HCT116 (cell line): ENCODE measurements around the gene TMA7. TPM values are rescaled to one million over a fixed set of nuclear protein-coding genes. Genes with fewer than 3 reads are reported as not detected.

Source experiments
- ATAC-seq: fragments of 200-7000 bp; cut with Tn5 transposase; 2 replicates; pipeline ENCODE4 v1.9.1; 2020; ENCODE audit warnings: mild to moderate bottlenecking, moderate library complexity
- BruUV-seq: library from RNA; stranded (reverse); fragments of 400-500 nt; replicated peaks from 2 replicates; lab custom pipeline; 2021; lab: Mats Ljungman, UMichigan
- CTCF ChIA-PET: fragments of 300-600 bp; sonication (Branson Sonifier 250); formaldehyde crosslinking; loops from one replicate; lab custom pipeline; 2021; ENCODE audit warnings: antibody characterized with exemption; lab: Charles Lee
- POLR2A ChIA-PET: fragments of 300-600, 350-600 bp; sonication (Branson Sonifier 250); formaldehyde crosslinking; loops from one replicate; lab custom pipeline; 2021; ENCODE audit warnings: antibody characterized with exemption; lab: Charles Lee
- RAD21 ChIA-PET, 2 experiments: fragments of 300-600 bp; sonication (Branson Sonifier 250); formaldehyde crosslinking; loops; one replicate each; lab custom pipeline; 2023; ENCODE audit warnings: low total read pairs in 2 of 2; ENCODE audit not compliant: uncharacterized antibody in 2 of 2, unreplicated experiment in 2 of 2, low non-redundant PET in 1 of 2; lab: Charles Lee
- DNase-seq: peaks from one replicate; pipeline ENCODE4 v3.0.0-alpha.2; 2010; ENCODE audit warnings: low read depth, low spot score
- H2AFZ ChIP-seq: fragments of 200-600 bp; shearing (Covaris generic), sonication (generic); 2 replicates; pipeline ENCODE4 v1.6.1; 2017; ENCODE audit warnings: low read depth, mixed run types, mixed read lengths, antibody characterized with exemption, low read length; ENCODE audit not compliant: poor library complexity, severe bottlenecking
- H3K27ac ChIP-seq: 2 replicates; pipeline ENCODE4 v1.5.1; 2012; ENCODE audit warnings: low read depth, low read length
- H3K27me3 ChIP-seq: fragments of 200-600 bp; sonication (generic); 2 replicates; pipeline ENCODE4 v1.6.1; 2016; ENCODE audit warnings: mixed run types, low read length, mixed read lengths; ENCODE audit not compliant: insufficient read depth
- H3K36me3 ChIP-seq, 2 experiments: fragments of 200-500 bp in 1 of 2; fragments of 200-600 bp in 1 of 2; sonication (Bioruptor generic) in 1 of 2; sonication (generic) in 1 of 2; 2 replicates each; pipeline versions ENCODE4 v1.5.1 to v1.6.1; 2014 to 2016; ENCODE audit warnings: low read length in 2 of 2, inconsistent platforms in 1 of 2, mixed read lengths in 1 of 2, mixed run types in 1 of 2; ENCODE audit not compliant: insufficient read depth in 2 of 2, control insufficient read depth in 1 of 2
- H3K4me1 ChIP-seq, 2 experiments: fragments of 200-600 bp in 1 of 2; sonication (generic) in 1 of 2; 2 replicates each; pipeline versions ENCODE4 v1.5.1 to v1.6.1; 2012 to 2017; ENCODE audit warnings: low read length in 2 of 2, inconsistent platforms in 1 of 2, mild to moderate bottlenecking in 1 of 2, mixed read lengths in 1 of 2, mixed run types in 1 of 2, moderate library complexity in 1 of 2; ENCODE audit not compliant: insufficient read depth in 2 of 2, control insufficient read depth in 1 of 2
- H3K4me2 ChIP-seq: fragments of 200-600 bp; sonication (generic); 2 replicates; pipeline ENCODE4 v1.6.1; 2017; ENCODE audit warnings: mixed run types, low read length, mixed read lengths
- H3K4me3 ChIP-seq, 2 experiments: fragments of 200-600 bp in 1 of 2; sonication (generic) in 1 of 2; replicated peaks in 1 of 2; 2 replicates each; pipeline ENCODE4 v1.5.1; 2011 to 2016; ENCODE audit warnings: low read length in 2 of 2, control low read depth in 1 of 2, low read depth in 1 of 2, mild to moderate bottlenecking in 1 of 2, mixed read lengths in 1 of 2, mixed run types in 1 of 2
- H3K79me2 ChIP-seq: fragments of 200-600 bp; sonication (generic); 2 replicates; pipeline ENCODE4 v1.6.1; 2017; ENCODE audit warnings: mild to moderate bottlenecking, mixed run types, low read length, moderate library complexity, mixed read lengths; ENCODE audit not compliant: insufficient read depth
- H3K9ac ChIP-seq: fragments of 200-600 bp; sonication (generic); 2 replicates; pipeline ENCODE4 v1.6.1; 2016; ENCODE audit warnings: low read length, mixed read lengths
- H3K9me2 ChIP-seq: fragments of 200-600 bp; sonication (generic), shearing (Covaris generic); 2 replicates; pipeline ENCODE4 v1.6.1; 2017; ENCODE audit warnings: mixed run types, mild to moderate bottlenecking, moderate library complexity; ENCODE audit not compliant: insufficient read depth
- H3K9me3 ChIP-seq, 2 experiments: fragments of 200-500 bp in 1 of 2; fragments of 200-600 bp in 1 of 2; sonication (Bioruptor generic) in 1 of 2; sonication (generic) in 1 of 2; 2 replicates each; pipeline ENCODE4 v1.6.1; 2014 to 2017; ENCODE audit warnings: low read length in 2 of 2, mixed read lengths in 2 of 2, inconsistent platforms in 1 of 2, low read depth in 1 of 2, mild to moderate bottlenecking in 1 of 2, mixed run types in 1 of 2, moderate library complexity in 1 of 2; ENCODE audit not compliant: control insufficient read depth in 1 of 2, insufficient read depth in 1 of 2
- H4K20me1 ChIP-seq: fragments of 200-600 bp; sonication (generic), shearing (Covaris generic); 2 replicates; pipeline ENCODE4 v1.6.1; 2017; ENCODE audit warnings: mixed run types, mild to moderate bottlenecking, moderate library complexity; ENCODE audit not compliant: insufficient read depth
- ATF3 ChIP-seq: IDR thresholded peaks from 2 replicates; pipeline ENCODE4 v1.6.1; 2012
- CEBPB ChIP-seq: IDR thresholded peaks from 2 replicates; pipeline ENCODE4 v1.6.1; 2012; ENCODE audit warnings: low read depth
- FOSL1 ChIP-seq: IDR thresholded peaks from 2 replicates; pipeline ENCODE4 v1.6.1; 2012; ENCODE audit warnings: low read depth
- POLR2A ChIP-seq: IDR thresholded peaks from 2 replicates; pipeline ENCODE4 v1.7.0; 2011; ENCODE audit warnings: borderline replicate concordance; ENCODE audit not compliant: insufficient read depth, insufficient read length; ENCODE audit errors: extremely low read depth
- RAD21 ChIP-seq: IDR thresholded peaks from 2 replicates; pipeline ENCODE4 v1.6.1; 2012; ENCODE audit warnings: low read depth, mild to moderate bottlenecking
- REST ChIP-seq: IDR thresholded peaks from 2 replicates; pipeline ENCODE4 v1.6.1; 2012; ENCODE audit warnings: low read depth
- SIN3A ChIP-seq: IDR thresholded peaks from 2 replicates; pipeline ENCODE4 v1.6.1; 2012; ENCODE audit warnings: low read depth
- SP1 ChIP-seq: IDR thresholded peaks from 2 replicates; pipeline ENCODE4 v1.6.1; 2012; ENCODE audit warnings: low read depth
- ZFX ChIP-seq: fragments of 450-650 bp; IDR thresholded peaks from 2 replicates; pipeline ENCODE4 v1.6.1; 2017
- ZNF274 ChIP-seq: fragments of 200-500 bp; sonication (Bioruptor generic); IDR thresholded peaks from 2 replicates; pipeline ENCODE4 v1.6.1; 2014; ENCODE audit warnings: mild to moderate bottlenecking, low read depth, low read length, inconsistent platforms
- intact Hi-C: fragments of 100-400 bp; cut with micrococcal nuclease; formaldehyde crosslinking; loops from 2 replicates; pipeline ENCODE4 v1.10.0; 2022
- total RNA-seq: library from RNA; stranded (reverse); gene quantifications from one replicate; pipeline ENCODE4 v1.2.1, GENCODE V29; 2021; ENCODE audit not compliant: unreplicated experiment
- TF ChIP-seq, protein P1 (sequence below): IDR thresholded peaks from 2 replicates; pipeline ENCODE4 v1.6.1; 2012
- TF ChIP-seq, protein P2 (sequence below): IDR thresholded peaks from 2 replicates; pipeline ENCODE4 v1.6.1; 2011; ENCODE audit warnings: mild to moderate bottlenecking, low read length, moderate library complexity; ENCODE audit not compliant: insufficient replicate concordance; ENCODE audit errors: extremely low read depth
- TF ChIP-seq, protein P3 (sequence below), 3 experiments: fragments of 200-600 bp in 1 of 3; sonication (generic) in 1 of 3; IDR thresholded peaks in 2 of 3; conservative IDR thresholded peaks in 1 of 3; 2 replicates each; pipeline ENCODE4 v1.5.1; 2012 to 2017; ENCODE audit warnings: low read depth in 2 of 3, low read length in 2 of 3, antibody characterized with exemption in 1 of 3, borderline replicate concordance in 1 of 3, control low read depth in 1 of 3, mild to moderate bottlenecking in 1 of 3, mixed read lengths in 1 of 3, mixed run types in 1 of 3, moderate library complexity in 1 of 3; ENCODE audit not compliant: insufficient read depth in 1 of 3

TMA7 gene
- total RNA-seq, 1 experiment from 2014 or later, result 334 TPM

DNA sequence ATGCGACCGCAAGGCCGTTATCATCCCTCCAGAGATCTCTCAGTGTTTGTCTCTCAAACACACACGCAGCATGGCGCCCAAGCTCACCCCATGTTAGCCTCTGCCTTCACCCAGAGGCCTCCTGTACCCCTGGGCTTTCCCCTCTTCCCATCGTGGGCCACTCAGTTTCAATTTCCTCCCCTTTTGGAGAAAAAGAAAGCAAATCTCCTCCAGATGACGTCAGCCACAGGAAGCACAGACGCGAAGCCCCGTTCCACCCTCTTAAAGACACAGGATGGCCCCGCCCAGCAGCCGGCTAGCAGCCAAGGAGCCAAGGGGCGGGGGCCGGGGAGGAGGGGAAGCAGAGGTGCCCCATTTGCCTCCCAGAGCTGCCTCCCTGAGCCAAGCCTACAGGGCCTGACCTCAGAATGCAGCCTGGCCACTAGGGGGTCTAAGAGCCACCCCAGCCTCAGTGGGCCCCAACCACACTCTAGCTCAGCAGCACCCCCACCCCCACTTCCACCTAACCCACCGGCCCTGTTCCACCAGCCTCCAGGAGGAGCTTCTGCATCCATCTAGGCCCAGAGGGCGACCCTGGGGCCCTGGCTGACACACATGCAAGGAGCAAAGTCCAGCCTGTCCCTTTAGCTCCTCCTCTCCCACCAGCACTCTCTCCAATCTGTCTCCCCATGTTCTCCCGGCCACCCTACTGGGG lies 33.0 kb downstream of the TMA7 start (continued):
- TF ChIP-seq, protein P1, sequence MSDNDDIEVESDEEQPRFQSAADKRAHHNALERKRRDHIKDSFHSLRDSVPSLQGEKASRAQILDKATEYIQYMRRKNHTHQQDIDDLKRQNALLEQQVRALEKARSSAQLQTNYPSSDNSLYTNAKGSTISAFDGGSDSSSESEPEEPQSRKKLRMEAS, result no peak
- TF ChIP-seq RAD21 (no peak), SP1 (no peak), SIN3A (no peak)

DNA sequence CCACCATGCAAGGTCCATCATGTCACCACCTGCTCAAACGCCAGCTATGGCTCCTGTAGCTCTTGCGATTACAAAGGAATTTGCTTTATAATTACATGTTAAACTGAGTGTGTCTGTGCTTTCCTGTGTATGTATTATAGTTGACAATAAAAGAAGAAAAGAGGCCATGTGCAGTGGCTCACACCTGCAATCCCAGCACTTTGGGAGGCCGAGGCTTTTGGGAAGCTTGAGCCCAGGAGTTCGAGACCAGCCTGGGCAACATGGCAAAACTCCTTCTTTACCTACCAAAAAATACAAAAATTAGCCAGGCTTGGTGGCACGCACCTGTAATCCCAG lies 33.5 kb downstream of the TMA7 start:
- intact Hi-C loops, result loop anchor here (2.0 kb wide), 2 partner anchors 33 to 75 kb away; no protein-coding TSS in a partner anchor
- Histone ChIP-seq H2AFZ (no peak overlapping the region), H3K4me3 (peak overlapping the region in 1 of 2 experiments; percentile 65; a peak in 3 of 4 replicates)

More for the DNA sequence above, 33.5 kb downstream of the TMA7 start:
- POLR2A ChIA-PET, result interaction anchor here (0.7 to 1.8 kb wide), 5 partner anchors 14 to 244 kb away, joined by 3 to 10 read pairs (median 3); partner anchors contain the start of gene PFKFB4
- peak overlapping the region; percentile 79 for H3K4me2 ChIP-seq
- H3K36me3 ChIP-seq, result no peaks in the 10 kb centered on the region
- TF ChIP-seq, protein P2, sequence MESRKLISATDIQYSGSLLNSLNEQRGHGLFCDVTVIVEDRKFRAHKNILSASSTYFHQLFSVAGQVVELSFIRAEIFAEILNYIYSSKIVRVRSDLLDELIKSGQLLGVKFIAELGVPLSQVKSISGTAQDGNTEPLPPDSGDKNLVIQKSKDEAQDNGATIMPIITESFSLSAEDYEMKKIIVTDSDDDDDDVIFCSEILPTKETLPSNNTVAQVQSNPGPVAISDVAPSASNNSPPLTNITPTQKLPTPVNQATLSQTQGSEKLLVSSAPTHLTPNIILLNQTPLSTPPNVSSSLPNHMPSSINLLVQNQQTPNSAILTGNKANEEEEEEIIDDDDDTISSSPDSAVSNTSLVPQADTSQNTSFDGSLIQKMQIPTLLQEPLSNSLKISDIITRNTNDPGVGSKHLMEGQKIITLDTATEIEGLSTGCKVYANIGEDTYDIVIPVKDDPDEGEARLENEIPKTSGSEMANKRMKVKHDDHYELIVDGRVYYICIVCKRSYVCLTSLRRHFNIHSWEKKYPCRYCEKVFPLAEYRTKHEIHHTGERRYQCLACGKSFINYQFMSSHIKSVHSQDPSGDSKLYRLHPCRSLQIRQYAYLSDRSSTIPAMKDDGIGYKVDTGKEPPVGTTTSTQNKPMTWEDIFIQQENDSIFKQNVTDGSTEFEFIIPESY, result no peak
- TF ChIP-seq RAD21, result no peak
- TF ChIP-seq POLR2A, result no peak
- TF ChIP-seq SIN3A, result no peak
- no peak for TF ChIP-seq CEBPB
- TF ChIP-seq REST, result no peak
- TF ChIP-seq, protein P3, sequence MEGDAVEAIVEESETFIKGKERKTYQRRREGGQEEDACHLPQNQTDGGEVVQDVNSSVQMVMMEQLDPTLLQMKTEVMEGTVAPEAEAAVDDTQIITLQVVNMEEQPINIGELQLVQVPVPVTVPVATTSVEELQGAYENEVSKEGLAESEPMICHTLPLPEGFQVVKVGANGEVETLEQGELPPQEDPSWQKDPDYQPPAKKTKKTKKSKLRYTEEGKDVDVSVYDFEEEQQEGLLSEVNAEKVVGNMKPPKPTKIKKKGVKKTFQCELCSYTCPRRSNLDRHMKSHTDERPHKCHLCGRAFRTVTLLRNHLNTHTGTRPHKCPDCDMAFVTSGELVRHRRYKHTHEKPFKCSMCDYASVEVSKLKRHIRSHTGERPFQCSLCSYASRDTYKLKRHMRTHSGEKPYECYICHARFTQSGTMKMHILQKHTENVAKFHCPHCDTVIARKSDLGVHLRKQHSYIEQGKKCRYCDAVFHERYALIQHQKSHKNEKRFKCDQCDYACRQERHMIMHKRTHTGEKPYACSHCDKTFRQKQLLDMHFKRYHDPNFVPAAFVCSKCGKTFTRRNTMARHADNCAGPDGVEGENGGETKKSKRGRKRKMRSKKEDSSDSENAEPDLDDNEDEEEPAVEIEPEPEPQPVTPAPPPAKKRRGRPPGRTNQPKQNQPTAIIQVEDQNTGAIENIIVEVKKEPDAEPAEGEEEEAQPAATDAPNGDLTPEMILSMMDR (IDR thresholded peaks at IDR 0.05 in 2 of 3, conservative IDR thresholded peaks at IDR 0.05 in 1 of 3; ENCODE audit: borderline replicate concordance in 1 of 3, insufficient read depth in 1 of 3, low read depth in 2 of 3, low read length in 2 of 3), result no peak
- TF ChIP-seq FOSL1, result no peak
- TF ChIP-seq ZNF274, result no peak
- TF ChIP-seq ATF3, result no peak
- TF ChIP-seq ZFX, result no peak
- CTCF ChIA-PET, result interaction anchor here (0.7 to 2.2 kb wide), 9 partner anchors 9 to 162 kb away, joined by 3 to 7 read pairs (median 4); partner anchors contain the start of genes PFKFB4 and SLC26A6
- no peaks in the 10 kb centered on the region for H3K27me3 ChIP-seq
- DNase-seq (no peak), ATAC-seq (no peak)
- RAD21 ChIA-PET, result interaction anchor here in 1 of 2 experiments (1.0 to 1.1 kb wide), 2 partner anchors 31 to 83 kb away, joined by 3 read pairs; partner anchors contain the start of gene PFKFB4
- BruUV-seq, result no TSS peak
- H3K27ac ChIP-seq, result peak overlapping the region; percentile 73
- H3K4me1 ChIP-seq, result peaks cover 20 to 29% of the 10 kb centered on the region in 2 experiments; a peak in 3 of 4 replicates
- H4K20me1 ChIP-seq, result no peaks in the 10 kb centered on the region
- H3K9me2 ChIP-seq, result no peaks in the 10 kb centered on the region
- H3K9ac ChIP-seq, result peak overlapping the region; percentile 75
- peaks cover 38% of the 10 kb centered on the region for H3K79me2 ChIP-seq
- H3K9me3 ChIP-seq, result no peaks in the 10 kb centered on the region
